GM21367 (cell line): ENCODE data around the gene STXBP2.
"Not testable (repeated sequence)": the region's sequence is repeated elsewhere in the genome, so short reads cannot be mapped to it uniquely, and the experiment has no call there.

Source experiments
- ATAC-seq: cut with Tn5 transposase; IDR thresholded peaks from one replicate; pipeline ENCODE4 v1.9.1; 2021; ENCODE audit not compliant: unreplicated experiment

Gene STXBP2

GRCh38 chr19:7631577-7631976, 5.3 kb upstream of the STXBP2 start:
- ATAC-seq = no peak

- ATAC-seq = no peak
Measured at GRCh38 chr19:7632340-7633203, 4.3 kb upstream of the STXBP2 start.

- ATAC-seq = no peak
Measured at GRCh38 chr19:7633698-7634097, 3.2 kb upstream of the STXBP2 start, which contains the start of gene PCP2. PCP2 (minus strand) TSS chr19:7633719; CDS start chr19:7633457, 262 bp downstream.

- ATAC-seq = no peak
Measured at GRCh38 chr19:7635670-7636069, 1.2 kb upstream of the STXBP2 start.

DNA sequence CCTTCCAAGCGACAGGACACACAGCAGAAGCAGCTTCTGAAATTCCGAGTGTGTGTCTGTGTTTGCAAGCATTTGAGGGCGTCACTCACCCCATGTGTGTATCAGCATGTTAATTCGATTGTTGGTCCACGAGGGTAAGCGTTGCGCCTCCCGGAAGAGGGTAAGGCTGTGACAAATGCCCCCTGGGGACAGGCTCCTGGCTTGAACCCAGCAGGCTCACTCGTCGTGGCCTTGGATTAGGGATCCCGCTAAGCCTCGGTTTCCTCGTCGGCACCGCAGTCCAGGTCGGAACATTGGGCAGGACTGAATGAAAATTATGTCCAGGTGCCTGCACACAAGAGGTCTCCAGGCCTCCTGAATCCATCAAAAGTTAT, 606 bp upstream of the STXBP2 start:
- ATAC-seq = no peak

- no peak for ATAC-seq
Measured at GRCh38 chr19:7637374-7638256, 705 bp downstream of the STXBP2 start.

DNA sequence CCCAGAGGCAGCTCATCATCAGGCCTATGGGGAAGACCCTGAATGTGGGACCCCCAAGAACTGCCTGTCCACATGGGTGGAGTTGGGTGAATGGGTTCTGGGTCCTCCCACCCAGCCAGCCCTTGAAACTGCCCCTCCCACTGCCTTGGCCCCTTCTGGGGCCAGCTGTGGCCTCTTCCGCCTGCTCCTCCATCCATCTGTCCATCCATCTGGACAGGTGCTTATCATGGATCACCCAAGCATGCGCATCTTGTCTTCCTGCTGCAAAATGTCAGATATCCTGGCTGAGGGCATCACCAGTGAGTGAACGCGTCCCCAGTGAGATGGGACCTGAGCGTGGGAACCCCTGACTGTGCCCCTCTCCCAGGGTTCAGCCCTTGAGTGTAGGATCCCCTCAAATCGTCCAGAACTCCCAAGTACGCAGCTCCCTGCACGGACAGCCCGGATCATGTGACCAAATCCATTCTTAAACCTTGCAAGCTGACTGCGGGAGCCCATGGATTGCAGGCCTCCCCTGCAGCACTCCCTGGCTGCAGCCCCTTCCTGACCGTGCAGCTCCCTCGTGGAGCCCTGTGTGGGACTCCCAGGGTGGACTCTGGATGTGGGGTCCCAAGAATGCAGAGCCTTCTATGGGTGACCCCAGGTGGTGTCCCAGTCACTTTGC, 2.0 kb downstream of the STXBP2 start:
- no peak for ATAC-seq

GRCh38 chr19:7639863-7640348, 3.0 kb downstream of the STXBP2 start:
- no peak for ATAC-seq

DNA sequence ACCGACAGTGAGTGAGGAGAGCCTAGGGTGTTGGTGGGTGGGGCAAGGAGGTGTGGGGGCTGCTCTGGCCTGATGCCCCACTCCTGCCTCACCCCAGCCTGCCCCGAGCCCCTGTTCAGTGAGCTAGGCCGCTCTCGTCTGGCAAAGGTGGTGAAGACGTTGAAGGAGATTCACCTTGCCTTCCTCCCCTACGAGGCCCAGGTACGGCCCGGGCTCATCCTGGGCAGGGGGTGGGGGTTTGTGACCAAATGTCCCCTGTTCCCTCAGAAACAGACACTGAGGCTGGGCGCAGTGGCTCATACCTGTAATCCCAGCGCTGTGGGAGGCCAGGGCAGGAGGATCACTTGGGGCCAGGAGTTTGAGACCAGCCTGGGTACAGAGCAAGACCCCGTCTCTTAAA, 3.9 kb downstream of the STXBP2 start:
- ATAC-seq = no peak

GRCh38 chr19:7641290-7642276, 4.7 kb downstream of the STXBP2 start:
- ATAC-seq = no peak

- no peak for ATAC-seq
Measured at GRCh38 chr19:7642295-7643030, 5.6 kb downstream of the STXBP2 start.

GRCh38 chr19:7643031-7643415, 6.1 kb downstream of the STXBP2 start:
- no peak for ATAC-seq

- ATAC-seq = not testable (repeated sequence)
Measured at GRCh38 chr19:7643629-7644549, 7.0 kb downstream of the STXBP2 start.

GRCh38 chr19:7644550-7644877, 7.6 kb downstream of the STXBP2 start:
- ATAC-seq = no peak

DNA sequence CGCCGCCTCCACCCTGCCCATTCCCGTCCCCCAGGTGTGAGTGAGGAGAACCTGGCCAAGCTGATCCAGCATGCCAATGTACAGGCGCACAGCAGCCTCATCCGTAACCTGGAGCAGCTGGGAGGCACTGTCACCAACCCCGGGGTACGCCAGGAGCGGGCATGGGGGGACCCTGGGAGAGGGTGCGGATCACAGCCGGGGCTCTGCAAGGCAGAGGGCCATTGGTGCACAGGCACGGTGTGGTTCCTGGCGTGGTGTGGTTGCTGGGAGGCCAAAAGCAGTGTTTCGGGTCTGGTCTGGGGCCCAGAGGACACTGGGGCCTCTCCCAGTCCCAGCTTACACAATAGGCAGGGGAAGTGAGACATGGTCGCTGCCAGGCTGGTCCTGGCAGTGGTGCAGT, 8.3 kb downstream of the STXBP2 start:
- no peak for ATAC-seq

DNA sequence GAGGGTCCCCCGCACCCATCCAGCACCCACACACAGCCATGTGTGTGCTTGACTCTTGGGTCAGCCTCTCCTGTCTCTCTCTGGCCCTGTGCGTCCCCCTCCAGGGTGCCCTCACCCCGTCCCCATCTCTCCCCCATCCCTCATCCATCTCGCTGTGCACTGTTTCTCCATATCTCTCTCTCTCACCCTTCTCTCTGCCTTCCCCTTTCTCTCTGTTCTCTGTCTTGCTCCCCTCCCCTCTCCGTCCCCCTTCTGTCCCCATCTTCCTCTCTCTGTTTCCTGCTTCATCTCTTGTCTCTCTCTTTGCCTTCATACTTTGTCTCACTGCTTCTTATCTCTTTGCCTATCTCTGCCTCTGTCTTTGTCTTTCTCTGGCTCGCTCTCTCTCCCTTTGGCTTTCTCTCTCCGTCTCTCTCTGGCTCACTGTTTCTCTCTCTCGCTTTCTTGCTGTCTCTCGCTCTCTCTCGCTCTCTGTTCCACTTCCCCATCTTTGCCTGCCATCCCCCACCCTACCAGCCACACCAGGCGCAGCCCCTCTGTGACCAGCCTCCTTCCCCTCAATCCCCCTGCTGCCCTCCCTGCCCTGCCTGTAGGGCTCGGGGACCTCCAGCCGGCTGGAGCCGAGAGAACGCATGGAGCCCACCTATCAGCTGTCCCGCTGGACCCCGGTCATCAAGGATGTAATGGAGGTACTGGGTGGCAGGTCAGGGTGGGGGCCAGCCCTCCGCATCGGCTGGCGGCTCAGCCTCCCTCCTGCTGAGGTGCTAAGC, 8.9 kb downstream of the STXBP2 start:
- ATAC-seq = no peak

- no peak for ATAC-seq
Measured at GRCh38 chr19:7646426-7646700, 9.5 kb downstream of the STXBP2 start.

DNA sequence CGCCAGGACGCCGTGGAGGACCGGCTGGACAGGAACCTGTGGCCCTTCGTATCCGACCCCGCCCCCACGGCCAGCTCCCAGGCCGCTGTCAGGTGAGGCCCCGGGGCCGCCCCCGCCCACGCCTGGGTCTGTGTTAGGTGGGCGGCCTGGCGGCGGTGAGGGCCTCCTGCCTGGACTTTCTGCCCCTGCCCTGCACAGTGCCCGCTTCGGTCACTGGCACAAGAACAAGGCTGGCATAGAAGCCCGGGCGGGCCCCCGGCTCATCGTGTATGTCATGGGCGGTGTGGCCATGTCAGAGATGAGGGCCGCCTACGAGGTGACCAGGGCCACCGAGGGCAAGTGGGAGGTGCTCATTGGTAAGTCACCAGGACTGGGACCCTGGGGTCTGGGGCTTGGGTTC, 10.2 kb downstream of the STXBP2 start:
- ATAC-seq = no peak
